ENCODE data around the gene MORC4.

- TF ChIP-seq POLR2AphosphoS5 (IDR thresholded peaks at IDR 0.05) (no peak), EP300 (IDR thresholded peaks at IDR 0.05) (no peak), CTCF (IDR thresholded peaks at IDR 0.05) (no peak), POLR2A (IDR thresholded peaks at IDR 0.05) (no peak)
These were observed 35.7 kb downstream of the MORC4 start for GRCh38 chrX:106964290-106964689.
